ENCODE results near the gene USP9X. TPM values are rescaled to one million over a fixed set of nuclear protein-coding genes. Genes with fewer than 3 reads are reported as not detected.

The USP9X gene
- total and polyA plus RNA-seq, 2 experiments from 2014 or later, result 62.2 to 329 TPM

- TF ChIP-seq JUNB (IDR thresholded peaks at IDR 0.05; ENCODE audit: unreplicated experiment), result no peak
- no peak for TF ChIP-seq EZH2 (IDR thresholded peaks at IDR 0.05; ENCODE audit: low read depth, unreplicated experiment)
Measured at GRCh38 chrX:41121766-41122165, 36.5 kb downstream of the USP9X start (continued).

- TF ChIP-seq ZNF462 (CRISPR knock-in tag; IDR thresholded peaks at IDR 0.05) (no peak), JUNB (IDR thresholded peaks at IDR 0.05; ENCODE audit: unreplicated experiment) (no peak), NANOG (IDR thresholded peaks at IDR 0.05; ENCODE audit: borderline replicate concordance) (no peak), REST (IDR thresholded peaks at IDR 0.05; ENCODE audit: unreplicated experiment) (no peak), CTCF (conservative IDR thresholded peaks at IDR 0.05; ENCODE audit: low read depth in 2 of 2) (no peak), EZH2 (IDR thresholded peaks at IDR 0.05; ENCODE audit: low read depth, unreplicated experiment) (no peak), CREB1 (CRISPR knock-in tag; IDR thresholded peaks at IDR 0.05; ENCODE audit: low read depth) (no peak), EZH2phosphoT487 (IDR thresholded peaks at IDR 0.05; ENCODE audit: unreplicated experiment) (no peak), ETS1 (IDR thresholded peaks at IDR 0.05) (no peak), POLR2AphosphoS5 (IDR thresholded peaks at IDR 0.05; ENCODE audit: low read depth) (no peak), ZNF331 (CRISPR knock-in tag; IDR thresholded peaks at IDR 0.05; ENCODE audit: low read depth) (no peak), ZNF114 (CRISPR knock-in tag; IDR thresholded peaks at IDR 0.05) (no peak), STAT1 (IDR thresholded peaks at IDR 0.05; ENCODE audit: unreplicated experiment) (no peak)
- Mint-ChIP-seq H3K36me3 (ENCODE audit: low read depth) (peaks cover 50% of the 10 kb centered on the region), H3K4me3 (no peak overlapping the region), H3K4me1 (peaks cover 39% of the 10 kb centered on the region), H3K27me3 (ENCODE audit: insufficient read depth, low read depth, poor library complexity) (peaks cover 16% of the 10 kb centered on the region), H3K27ac (no peak overlapping the region), H3K9me3 (no peaks in the 10 kb centered on the region; the same call in 2 of the 3 replicates)
- Histone ChIP-seq H3K9me2 (ENCODE audit: insufficient read depth) (no peaks in the 10 kb centered on the region), H3K4me1 (ENCODE audit: insufficient read depth) (peaks cover 43% of the 10 kb centered on the region), H3K27ac (ENCODE audit: low read depth) (no peak overlapping the region), H3F3A (replicated peaks; ENCODE audit: low read depth) (0 out of 2 replicates have a peak, but pooled peaks cover 7% of the 10 kb centered on the region), H3K4me3 (no peak overlapping the region), H3K36me3 (ENCODE audit: insufficient read depth) (peaks cover 5% of the 10 kb centered on the region; the same call in 1 of the 2 replicates), H3K4me2 (no peak overlapping the region), H2AFZ (no peak overlapping the region), H4K20me1 (replicated peaks; ENCODE audit: insufficient read depth) (peaks cover 41% of the 10 kb centered on the region), H3K27me3 (ENCODE audit: insufficient read depth) (no peaks in the 10 kb centered on the region), H3K79me2 (replicated peaks; ENCODE audit: insufficient read depth) (peaks cover 100% of the 10 kb centered on the region)
- ATAC-seq, result no peak
- DNase-seq (ENCODE audit: low spot score), result no peak
Measured at GRCh38 chrX:41122664-41123257, 37.5 kb downstream of the USP9X start.
